Measurements from ENCODE around the gene HMGCL. TPM values are rescaled to one million over a fixed set of nuclear protein-coding genes. Genes with fewer than 3 reads are reported as not detected.

Gene HMGCL
- polyA plus RNA-seq, 4 donors, result 52.2 to 105 (median 85.8) TPM

GRCh38 chr1:23824711-23825075 is 536 bp downstream of the HMGCL start:
- Histone ChIP-seq H3K4me1 (ENCODE audit: control insufficient read depth in 3 of 3, insufficient read depth in 2 of 3, low read depth in 1 of 3, low read length in 2 of 3) (peaks cover 0 to 6% (median 4%) of the 10 kb centered on the region in 3 donors), H3K9me3 (ENCODE audit: control insufficient read depth in 2 of 2, insufficient read depth in 1 of 2, low read depth in 1 of 2, low read length in 1 of 2) (no peaks in the 10 kb centered on the region), H3K27me3 (ENCODE audit: control insufficient read depth in 3 of 3, insufficient read depth in 3 of 3, low read length in 3 of 3) (no peaks in the 10 kb centered on the region), H3K36me3 (ENCODE audit: control insufficient read depth in 3 of 3, insufficient read depth in 2 of 3, low read depth in 1 of 3, low read length in 3 of 3) (peaks cover 0 to 12% (median 0%) of the 10 kb centered on the region in 3 donors), H3K27ac (ENCODE audit: low read depth in 1 of 3, low read length in 2 of 3) (peak overlapping the region; percentile 83 to 100 (median 99)), H3K4me3 (ENCODE audit: low read depth in 1 of 3, low read length in 3 of 3) (peak overlapping the region; percentile 63 to 99 (median 91))
- peak; percentile 60 to 69 for DNase-seq
- FAIRE-seq, result no peak
- WGBS, 3 donors, result 2 to 5% (median 4%) methylated on average over 8 of the region's 8 CpGs

- no peak for DNase-seq
- no peaks in the 10 kb centered on the region for H3K9me3 ChIP-seq (ENCODE audit: control insufficient read depth in 2 of 2, insufficient read depth in 1 of 2, low read depth in 1 of 2, low read length in 1 of 2)
- H3K4me3 ChIP-seq (ENCODE audit: low read depth in 1 of 3, low read length in 3 of 3), result no peak overlapping the region
- FAIRE-seq, result no peak
- peak overlapping the region in 1 of 3 donors; percentile 100 for H3K27ac ChIP-seq (ENCODE audit: low read depth in 1 of 3, low read length in 2 of 3)
- H3K36me3 ChIP-seq (ENCODE audit: control insufficient read depth in 3 of 3, insufficient read depth in 2 of 3, low read depth in 1 of 3, low read length in 3 of 3), result peaks cover 0 to 16% (median 0%) of the 10 kb centered on the region in 3 donors
- H3K4me1 ChIP-seq (ENCODE audit: control insufficient read depth in 3 of 3, insufficient read depth in 2 of 3, low read depth in 1 of 3, low read length in 2 of 3), result peaks cover 0 to 6% (median 4%) of the 10 kb centered on the region in 3 donors
- 84 to 90% (median 86%) methylated on average over 7 of the region's 7 CpGs for WGBS, 3 donors
- no peaks in the 10 kb centered on the region for H3K27me3 ChIP-seq (ENCODE audit: control insufficient read depth in 3 of 3, insufficient read depth in 3 of 3, low read length in 3 of 3)
These were observed 1.5 kb downstream of the HMGCL start for GRCh38 chr1:23823767-23824166.

GRCh38 chr1:23817633-23818032 is 7.6 kb downstream of the HMGCL start:
- peaks cover 3 to 64% (median 6%) of the 10 kb centered on the region in 3 donors for H3K36me3 ChIP-seq (ENCODE audit: control insufficient read depth in 3 of 3, insufficient read depth in 2 of 3, low read depth in 1 of 3, low read length in 3 of 3)
- no peak overlapping the region for H3K27ac ChIP-seq (ENCODE audit: low read depth in 1 of 3, low read length in 2 of 3)
- DNase-seq (no peak), FAIRE-seq (no peak)
- WGBS, 3 donors, result 81 to 85% (median 85%) methylated on average over 3 of the region's 3 CpGs
- no peaks in the 10 kb centered on the region for H3K27me3 ChIP-seq (ENCODE audit: control insufficient read depth in 3 of 3, insufficient read depth in 3 of 3, low read length in 3 of 3)
- H3K9me3 ChIP-seq (ENCODE audit: control insufficient read depth in 2 of 2, insufficient read depth in 1 of 2, low read depth in 1 of 2, low read length in 1 of 2), result no peaks in the 10 kb centered on the region
- H3K4me3 ChIP-seq (ENCODE audit: low read depth in 1 of 3, low read length in 3 of 3), result no peak overlapping the region
- no peaks in the 10 kb centered on the region for H3K4me1 ChIP-seq (ENCODE audit: control insufficient read depth in 3 of 3, insufficient read depth in 2 of 3, low read depth in 1 of 3, low read length in 2 of 3)

GRCh38 chr1:23816906-23817305 is 8.3 kb downstream of the HMGCL start:
- DNase-seq (no peak), FAIRE-seq (no peak)
- no peaks in the 10 kb centered on the region for H3K27me3 ChIP-seq (ENCODE audit: control insufficient read depth in 3 of 3, insufficient read depth in 3 of 3, low read length in 3 of 3)
- peaks cover 3 to 69% (median 6%) of the 10 kb centered on the region in 3 donors for H3K36me3 ChIP-seq (ENCODE audit: control insufficient read depth in 3 of 3, insufficient read depth in 2 of 3, low read depth in 1 of 3, low read length in 3 of 3)
- no peaks in the 10 kb centered on the region for H3K9me3 ChIP-seq (ENCODE audit: control insufficient read depth in 2 of 2, insufficient read depth in 1 of 2, low read depth in 1 of 2, low read length in 1 of 2)
- H3K4me1 ChIP-seq (ENCODE audit: control insufficient read depth in 3 of 3, insufficient read depth in 2 of 3, low read depth in 1 of 3, low read length in 2 of 3), result no peaks in the 10 kb centered on the region
- H3K27ac ChIP-seq (ENCODE audit: low read depth in 1 of 3, low read length in 2 of 3), result no peak overlapping the region
- no peak overlapping the region for H3K4me3 ChIP-seq (ENCODE audit: low read depth in 1 of 3, low read length in 3 of 3)

GRCh38 chr1:23816361-23816760 is 8.9 kb downstream of the HMGCL start:
- 93 to 100% (median 93%) methylated on average over 3 of the region's 3 CpGs for WGBS, 3 donors
- no peak for FAIRE-seq
- H3K4me3 ChIP-seq (ENCODE audit: low read depth in 1 of 3, low read length in 3 of 3), result no peak overlapping the region
- peaks cover 3 to 72% (median 6%) of the 10 kb centered on the region in 3 donors for H3K36me3 ChIP-seq (ENCODE audit: control insufficient read depth in 3 of 3, insufficient read depth in 2 of 3, low read depth in 1 of 3, low read length in 3 of 3)
- H3K4me1 ChIP-seq (ENCODE audit: control insufficient read depth in 3 of 3, insufficient read depth in 2 of 3, low read depth in 1 of 3, low read length in 2 of 3), result no peaks in the 10 kb centered on the region
- H3K27ac ChIP-seq (ENCODE audit: low read depth in 1 of 3, low read length in 2 of 3), result no peak overlapping the region
- no peaks in the 10 kb centered on the region for H3K27me3 ChIP-seq (ENCODE audit: control insufficient read depth in 3 of 3, insufficient read depth in 3 of 3, low read length in 3 of 3)
- DNase-seq, result no peak
- no peaks in the 10 kb centered on the region for H3K9me3 ChIP-seq (ENCODE audit: control insufficient read depth in 2 of 2, insufficient read depth in 1 of 2, low read depth in 1 of 2, low read length in 1 of 2)

GRCh38 chr1:23814016-23814415 is 11.2 kb downstream of the HMGCL start:
- no peaks in the 10 kb centered on the region for H3K9me3 ChIP-seq (ENCODE audit: control insufficient read depth in 2 of 2, insufficient read depth in 1 of 2, low read depth in 1 of 2, low read length in 1 of 2)
- 96 to 98% (median 97%) methylated on average over 4 of the region's 4 CpGs for WGBS, 3 donors
- H3K27me3 ChIP-seq (ENCODE audit: control insufficient read depth in 3 of 3, insufficient read depth in 3 of 3, low read length in 3 of 3), result no peaks in the 10 kb centered on the region
- H3K27ac ChIP-seq (ENCODE audit: low read depth in 1 of 3, low read length in 2 of 3), result no peak overlapping the region
- peaks cover 3 to 78% (median 6%) of the 10 kb centered on the region in 3 donors for H3K36me3 ChIP-seq (ENCODE audit: control insufficient read depth in 3 of 3, insufficient read depth in 2 of 3, low read depth in 1 of 3, low read length in 3 of 3)
- no peak overlapping the region for H3K4me3 ChIP-seq (ENCODE audit: low read depth in 1 of 3, low read length in 3 of 3)
- no peak for DNase-seq
- FAIRE-seq, result no peak
- peaks cover 0 to 18% (median 0%) of the 10 kb centered on the region in 3 donors for H3K4me1 ChIP-seq (ENCODE audit: control insufficient read depth in 3 of 3, insufficient read depth in 2 of 3, low read depth in 1 of 3, low read length in 2 of 3)

GRCh38 chr1:23810818-23811540 is 14.2 kb downstream of the HMGCL start:
- 7 to 43% (median 29%) methylated on average over 3 of the region's 3 CpGs for WGBS, 3 donors
- Histone ChIP-seq H3K4me1 (ENCODE audit: control insufficient read depth in 3 of 3, insufficient read depth in 2 of 3, low read depth in 1 of 3, low read length in 2 of 3) (peaks cover 0 to 22% (median 0%) of the 10 kb centered on the region in 3 donors), H3K9me3 (ENCODE audit: control insufficient read depth in 2 of 2, insufficient read depth in 1 of 2, low read depth in 1 of 2, low read length in 1 of 2) (no peaks in the 10 kb centered on the region), H3K27me3 (ENCODE audit: control insufficient read depth in 3 of 3, insufficient read depth in 3 of 3, low read length in 3 of 3) (no peaks in the 10 kb centered on the region), H3K27ac (ENCODE audit: low read depth in 1 of 3, low read length in 2 of 3) (peak overlapping the region in 2 of 3 donors; percentile 22 to 62), H3K4me3 (ENCODE audit: low read depth in 1 of 3, low read length in 3 of 3) (no peak overlapping the region), H3K36me3 (ENCODE audit: control insufficient read depth in 3 of 3, insufficient read depth in 2 of 3, low read depth in 1 of 3, low read length in 3 of 3) (peaks cover 0 to 76% (median 2%) of the 10 kb centered on the region in 3 donors)
- DNase-seq (peak; percentile 80 to 85), FAIRE-seq (no peak)

GRCh38 chr1:23809751-23810171 is 15.5 kb downstream of the HMGCL start:
- Histone ChIP-seq H3K9me3 (ENCODE audit: control insufficient read depth in 2 of 2, insufficient read depth in 1 of 2, low read depth in 1 of 2, low read length in 1 of 2) (no peaks in the 10 kb centered on the region), H3K36me3 (ENCODE audit: control insufficient read depth in 3 of 3, insufficient read depth in 2 of 3, low read depth in 1 of 3, low read length in 3 of 3) (peaks cover 0 to 75% (median 2%) of the 10 kb centered on the region in 3 donors), H3K4me1 (ENCODE audit: control insufficient read depth in 3 of 3, insufficient read depth in 2 of 3, low read depth in 1 of 3, low read length in 2 of 3) (peaks cover 0 to 27% (median 0%) of the 10 kb centered on the region in 3 donors), H3K27me3 (ENCODE audit: control insufficient read depth in 3 of 3, insufficient read depth in 3 of 3, low read length in 3 of 3) (no peaks in the 10 kb centered on the region), H3K4me3 (ENCODE audit: low read depth in 1 of 3, low read length in 3 of 3) (no peak overlapping the region), H3K27ac (ENCODE audit: low read depth in 1 of 3, low read length in 2 of 3) (peak overlapping the region; percentile 7 to 62 (median 43))
- no peak for FAIRE-seq
- peak; percentile 89 to 94 for DNase-seq
- 10 to 19% (median 15%) methylated on average over 6 of the region's 6 CpGs for WGBS, 3 donors
